Measurements from ENCODE around the gene SF3A2.

Gene SF3A2

GRCh38 chr19:2249010-2249866 lies 12.6 kb downstream of the SF3A2 start, which contains the start of gene AMH:
AMH (plus strand) TSS chr19:2249323; CDS start chr19:2249333, 10 bp downstream.
- DNase-seq (ENCODE audit: low read depth) = no peak
- TF ChIP-seq MAX (IDR thresholded peaks at IDR 0.05; ENCODE audit: low read depth, low read length) = no peak
- TF ChIP-seq CTCF (IDR thresholded peaks at IDR 0.05; ENCODE audit: low read depth, low read length) = no peak
- no peak for TF ChIP-seq MYC (IDR thresholded peaks at IDR 0.05; ENCODE audit: low read depth, low read length)
- TF ChIP-seq POLR2A (IDR thresholded peaks at IDR 0.05; ENCODE audit: extremely low read depth, insufficient read length) = no peak
- no peak within 1 kb of the TSS for H3K4me3 ChIP-seq (ENCODE audit: low read depth, low read length)

- no peak for DNase-seq (ENCODE audit: low read depth)
- no peak overlapping the region for H3K4me3 ChIP-seq (ENCODE audit: low read depth, low read length)
- TF ChIP-seq MYC (IDR thresholded peaks at IDR 0.05; ENCODE audit: low read depth, low read length) (no peak), POLR2A (IDR thresholded peaks at IDR 0.05; ENCODE audit: extremely low read depth, insufficient read length) (no peak), CTCF (IDR thresholded peaks at IDR 0.05; ENCODE audit: low read depth, low read length) (no peak), MAX (IDR thresholded peaks at IDR 0.05; ENCODE audit: low read depth, low read length) (no peak)
Measured at GRCh38 chr19:2249880-2250765, 13.5 kb downstream of the SF3A2 start.

GRCh38 chr19:2250766-2251105 lies 14.1 kb downstream of the SF3A2 start:
- DNase-seq (ENCODE audit: low read depth) = no peak
- no peak overlapping the region for H3K4me3 ChIP-seq (ENCODE audit: low read depth, low read length)
- TF ChIP-seq POLR2A (IDR thresholded peaks at IDR 0.05; ENCODE audit: extremely low read depth, insufficient read length) = no peak
- TF ChIP-seq MAX (IDR thresholded peaks at IDR 0.05; ENCODE audit: low read depth, low read length) = no peak
- no peak for TF ChIP-seq MYC (IDR thresholded peaks at IDR 0.05; ENCODE audit: low read depth, low read length)
- no peak for TF ChIP-seq CTCF (IDR thresholded peaks at IDR 0.05; ENCODE audit: low read depth, low read length)

GRCh38 chr19:2251106-2252054 lies 14.8 kb downstream of the SF3A2 start:
- no peak for TF ChIP-seq CTCF (IDR thresholded peaks at IDR 0.05; ENCODE audit: low read depth, low read length)
- TF ChIP-seq MYC (IDR thresholded peaks at IDR 0.05; ENCODE audit: low read depth, low read length) = no peak
- TF ChIP-seq MAX (IDR thresholded peaks at IDR 0.05; ENCODE audit: low read depth, low read length) = no peak
- no peak for TF ChIP-seq POLR2A (IDR thresholded peaks at IDR 0.05; ENCODE audit: extremely low read depth, insufficient read length)
- DNase-seq (ENCODE audit: low read depth) = no peak
- H3K4me3 ChIP-seq (ENCODE audit: low read depth, low read length) = no peak overlapping the region
